ENCODE data around the gene RAB25. TPM values are rescaled to one million over a fixed set of nuclear protein-coding genes. Genes with fewer than 3 reads are reported as not detected.
A peak's percentile ranks its signal among the peaks of the same experiment; 100 is the strongest.

The RAB25 gene
- 17.8 and 47.5 TPM in 2 replicates for total RNA-seq

DNA sequence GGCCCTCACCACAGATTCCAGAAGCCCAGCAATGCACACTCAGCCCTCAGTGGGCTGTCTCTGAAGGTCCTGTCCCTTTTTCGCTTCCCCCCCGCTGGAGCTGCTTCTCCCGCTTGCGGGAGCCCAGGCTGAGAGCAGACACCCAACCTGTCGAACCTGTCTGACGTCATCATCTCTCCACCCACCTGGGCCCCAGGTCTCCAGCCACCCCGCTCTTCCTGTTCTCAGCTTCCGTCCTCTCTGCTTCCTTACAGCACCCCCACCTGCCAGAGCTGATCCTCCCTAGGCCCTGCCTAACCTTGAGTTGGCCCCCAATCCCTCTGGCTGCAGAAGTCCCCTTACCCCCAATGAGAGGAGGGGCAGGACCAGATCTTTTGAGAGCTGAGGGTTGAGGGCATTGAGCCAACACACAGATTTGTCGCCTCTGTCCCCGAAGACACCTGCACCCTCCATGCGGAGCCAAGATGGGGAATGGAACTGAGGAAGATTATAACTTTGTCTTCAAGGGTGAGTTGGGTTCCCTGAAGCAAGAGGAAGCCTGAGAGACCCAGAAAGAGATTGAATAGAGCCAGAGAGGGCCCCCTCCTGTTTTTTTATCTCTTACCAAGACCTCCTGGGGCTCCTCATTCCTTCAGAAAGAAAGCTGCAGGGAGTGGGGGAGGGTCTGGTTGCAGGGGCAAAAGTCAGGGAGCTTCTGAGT lies at the start of gene RAB25:
TSS of gene RAB25 (plus strand) at position 224 of the 700 bp plus-strand sequence. CDS start at position 465, 241 bp downstream.
- TF ChIP-seq, protein P1, sequence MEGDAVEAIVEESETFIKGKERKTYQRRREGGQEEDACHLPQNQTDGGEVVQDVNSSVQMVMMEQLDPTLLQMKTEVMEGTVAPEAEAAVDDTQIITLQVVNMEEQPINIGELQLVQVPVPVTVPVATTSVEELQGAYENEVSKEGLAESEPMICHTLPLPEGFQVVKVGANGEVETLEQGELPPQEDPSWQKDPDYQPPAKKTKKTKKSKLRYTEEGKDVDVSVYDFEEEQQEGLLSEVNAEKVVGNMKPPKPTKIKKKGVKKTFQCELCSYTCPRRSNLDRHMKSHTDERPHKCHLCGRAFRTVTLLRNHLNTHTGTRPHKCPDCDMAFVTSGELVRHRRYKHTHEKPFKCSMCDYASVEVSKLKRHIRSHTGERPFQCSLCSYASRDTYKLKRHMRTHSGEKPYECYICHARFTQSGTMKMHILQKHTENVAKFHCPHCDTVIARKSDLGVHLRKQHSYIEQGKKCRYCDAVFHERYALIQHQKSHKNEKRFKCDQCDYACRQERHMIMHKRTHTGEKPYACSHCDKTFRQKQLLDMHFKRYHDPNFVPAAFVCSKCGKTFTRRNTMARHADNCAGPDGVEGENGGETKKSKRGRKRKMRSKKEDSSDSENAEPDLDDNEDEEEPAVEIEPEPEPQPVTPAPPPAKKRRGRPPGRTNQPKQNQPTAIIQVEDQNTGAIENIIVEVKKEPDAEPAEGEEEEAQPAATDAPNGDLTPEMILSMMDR (conservative IDR thresholded peaks at IDR 0.05; ENCODE audit: low read depth, low read length) = no peak
- DNase-seq (ENCODE audit: low read depth) = no peak
- H3K4me3 ChIP-seq (ENCODE audit: low read depth, low read length) = no peak within 1 kb of the TSS

DNA sequence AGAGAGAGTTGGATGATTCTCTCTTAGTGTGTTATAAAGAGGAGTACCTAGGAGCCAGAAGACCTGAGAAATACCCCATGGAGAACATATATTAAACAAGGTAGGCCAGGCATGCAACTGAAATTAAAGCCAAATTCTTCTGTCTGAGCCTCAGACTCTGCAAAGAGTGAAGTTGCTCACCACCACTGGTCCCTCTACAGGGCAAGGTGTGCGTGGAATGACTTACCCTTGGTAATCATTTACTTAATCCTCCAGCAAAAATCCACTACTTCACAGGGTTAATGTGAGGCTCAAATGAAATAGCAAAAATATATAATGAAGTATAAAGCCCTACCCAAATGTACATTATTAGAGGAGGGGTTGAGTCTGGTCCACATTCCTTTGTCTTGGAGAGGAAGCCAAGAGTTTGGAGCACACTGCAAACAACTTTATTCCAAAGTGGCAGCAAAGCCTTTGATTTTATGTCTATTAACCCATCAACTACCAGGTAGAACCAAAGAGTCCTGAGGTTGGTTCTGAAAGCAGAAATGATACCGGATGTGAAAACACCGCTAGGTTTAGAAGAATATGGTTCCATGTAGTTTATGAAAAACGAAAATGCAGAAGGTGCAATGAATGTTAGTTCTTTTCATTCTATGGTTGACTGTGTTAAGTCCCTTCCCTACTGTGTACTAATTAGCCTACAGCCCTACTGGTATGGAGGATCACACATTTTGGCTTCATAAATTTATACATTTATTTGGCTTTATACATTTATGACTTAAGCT lies 48.7 kb upstream of the RAB25 start:
- DNase-seq (ENCODE audit: low read depth) = no peak
- H3K4me3 ChIP-seq (ENCODE audit: low read depth, low read length) = no peak overlapping the region
- TF ChIP-seq, protein P1 (conservative IDR thresholded peaks at IDR 0.05; ENCODE audit: low read depth, low read length) = peak; percentile 13

DNA sequence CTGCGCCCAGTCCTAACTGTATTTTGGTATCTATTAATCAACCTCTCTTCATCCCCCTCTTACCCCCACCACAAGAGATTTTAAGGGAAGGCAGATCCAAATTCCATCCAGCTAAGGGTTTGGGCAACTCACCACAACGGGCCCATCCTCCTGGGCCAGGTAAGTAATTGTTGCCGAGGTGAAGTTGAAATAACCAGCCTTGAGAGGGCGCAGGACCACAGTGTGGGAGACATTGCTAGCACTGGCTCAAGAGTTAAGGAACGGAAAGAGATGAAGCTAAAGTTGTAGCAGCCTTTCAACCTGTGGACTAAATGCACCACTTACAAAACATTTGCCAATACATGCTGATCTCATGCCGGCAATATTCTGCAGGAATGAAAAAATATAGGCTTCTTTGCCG lies 46.1 kb upstream of the RAB25 start:
- DNase-seq (ENCODE audit: low read depth) = no peak

DNA sequence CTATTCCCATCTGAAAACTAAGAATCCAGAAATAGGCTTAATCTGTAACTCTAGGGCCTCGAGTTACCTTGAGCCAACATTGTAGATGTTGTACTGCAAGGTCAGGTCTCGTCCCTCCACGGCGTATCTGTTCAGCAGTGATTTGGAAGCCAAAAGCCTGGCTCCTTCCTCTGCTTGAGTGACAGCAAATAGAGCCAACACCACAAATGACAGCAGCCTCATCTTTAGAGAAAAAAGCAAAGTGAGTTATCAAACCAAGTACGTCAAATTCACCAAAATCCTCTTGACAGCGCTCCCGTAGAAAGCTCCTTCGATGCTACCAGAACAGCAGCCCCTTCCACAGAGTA lies 41.0 kb upstream of the RAB25 start:
- TF ChIP-seq, protein P1 (conservative IDR thresholded peaks at IDR 0.05; ENCODE audit: low read depth, low read length) = no peak
- DNase-seq (ENCODE audit: low read depth) = no peak
- peak overlapping the region; percentile 86 for H3K4me3 ChIP-seq (ENCODE audit: low read depth, low read length)

More for the DNA sequence above, 46.1 kb upstream of the RAB25 start:
- TF ChIP-seq, protein P1 (conservative IDR thresholded peaks at IDR 0.05; ENCODE audit: low read depth, low read length) = no peak
- no peak overlapping the region for H3K4me3 ChIP-seq (ENCODE audit: low read depth, low read length)

DNA sequence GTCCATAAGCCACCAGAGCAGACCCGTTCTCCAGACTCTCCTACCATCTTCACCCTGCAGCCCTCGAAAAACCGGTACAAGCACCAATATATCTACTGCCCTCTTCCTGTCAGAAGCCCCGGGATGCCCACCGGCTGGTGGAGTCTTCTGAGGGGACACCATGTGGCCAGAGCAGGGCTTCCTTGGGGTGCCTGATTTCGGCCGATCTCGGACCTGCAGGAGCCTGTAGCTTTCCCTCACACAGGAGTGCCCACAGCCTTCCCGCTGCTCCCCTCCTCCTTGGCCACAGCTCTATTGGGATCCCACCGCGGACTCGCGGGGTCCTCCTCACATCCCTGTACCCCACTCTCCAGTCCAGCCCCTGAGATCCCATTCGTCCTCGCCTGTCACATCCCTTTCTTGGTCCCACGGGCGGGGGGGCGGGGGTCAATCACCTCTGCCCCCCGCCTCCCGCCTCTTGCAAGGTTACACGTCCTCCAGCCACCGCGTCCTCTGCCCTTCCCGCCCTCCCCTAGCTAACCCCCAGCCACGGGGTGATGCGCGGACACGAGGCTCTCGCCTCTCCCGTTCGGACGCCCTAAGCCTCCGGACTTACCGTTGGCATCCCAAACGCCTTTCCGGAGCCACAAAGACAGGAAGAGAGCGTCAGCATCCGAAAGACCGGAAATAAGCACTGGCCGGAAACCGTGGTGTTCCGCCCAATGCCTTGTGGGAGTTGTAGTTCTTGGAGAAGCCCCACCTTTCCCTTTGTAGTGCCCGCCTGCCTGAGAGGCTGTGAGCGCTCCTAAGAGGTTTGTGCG lies 40.5 kb upstream of the RAB25 start, which contains the start of gene SSR2:
TSS of gene SSR2 (minus strand) at position 659 of the 800 bp plus-strand sequence. CDS start 784 bp downstream, outside the sequence.
- TF ChIP-seq, protein P1 (conservative IDR thresholded peaks at IDR 0.05; ENCODE audit: low read depth, low read length) = no peak
- peak; percentile 58 for DNase-seq (ENCODE audit: low read depth)
- H3K4me3 ChIP-seq (ENCODE audit: low read depth, low read length) = peak within 1 kb of the TSS; percentile 86

DNA sequence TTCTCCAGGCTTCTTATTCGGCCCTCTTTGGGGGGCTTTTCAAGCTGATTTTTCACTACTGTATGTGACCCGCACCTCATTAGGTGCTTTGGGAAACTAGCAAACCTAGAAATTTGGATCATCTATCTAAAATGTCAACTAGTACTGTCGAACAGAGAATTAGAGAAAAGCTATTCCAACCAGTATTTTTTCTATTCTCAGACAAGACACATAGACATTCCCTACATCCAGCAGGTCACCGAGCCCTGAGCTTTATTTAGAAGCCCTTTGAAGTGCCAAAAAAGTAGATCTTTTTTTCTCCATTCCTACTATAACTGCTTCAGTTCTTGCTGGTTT lies 39.9 kb upstream of the RAB25 start:
- H3K4me3 ChIP-seq (ENCODE audit: low read depth, low read length) = peak overlapping the region; percentile 86
- DNase-seq (ENCODE audit: low read depth) = no peak
- TF ChIP-seq, protein P1 (conservative IDR thresholded peaks at IDR 0.05; ENCODE audit: low read depth, low read length) = no peak

Measured in epithelial cell of proximal tubule (primary cell).